Coronary artery (tissue), 2 donors: ENCODE measurements around the gene RSAD1.

Source experiments
- DNase-seq: peaks from one replicate; pipeline ENCODE4 v3.0.0-alpha.2; 2017; ENCODE audit warnings: low spot score
- H3K27ac ChIP-seq, 2 donors: fragments of 200-600 bp; sonication (generic); one replicate each; pipeline ENCODE4 v1.5.1; 2016 to 2019
- H3K4me3 ChIP-seq: fragments of 200-600 bp; sonication (generic); 2 replicates; pipeline ENCODE4 v1.5.1; 2016; ENCODE audit warnings: mild to moderate bottlenecking, moderate library complexity
- TF ChIP-seq, protein P1 (sequence below): fragments of 200-600 bp; sonication (generic); IDR thresholded peaks from one replicate; pipeline ENCODE4 v1.5.1; 2019; ENCODE audit warnings: antibody characterized with exemption

Gene RSAD1

DNA sequence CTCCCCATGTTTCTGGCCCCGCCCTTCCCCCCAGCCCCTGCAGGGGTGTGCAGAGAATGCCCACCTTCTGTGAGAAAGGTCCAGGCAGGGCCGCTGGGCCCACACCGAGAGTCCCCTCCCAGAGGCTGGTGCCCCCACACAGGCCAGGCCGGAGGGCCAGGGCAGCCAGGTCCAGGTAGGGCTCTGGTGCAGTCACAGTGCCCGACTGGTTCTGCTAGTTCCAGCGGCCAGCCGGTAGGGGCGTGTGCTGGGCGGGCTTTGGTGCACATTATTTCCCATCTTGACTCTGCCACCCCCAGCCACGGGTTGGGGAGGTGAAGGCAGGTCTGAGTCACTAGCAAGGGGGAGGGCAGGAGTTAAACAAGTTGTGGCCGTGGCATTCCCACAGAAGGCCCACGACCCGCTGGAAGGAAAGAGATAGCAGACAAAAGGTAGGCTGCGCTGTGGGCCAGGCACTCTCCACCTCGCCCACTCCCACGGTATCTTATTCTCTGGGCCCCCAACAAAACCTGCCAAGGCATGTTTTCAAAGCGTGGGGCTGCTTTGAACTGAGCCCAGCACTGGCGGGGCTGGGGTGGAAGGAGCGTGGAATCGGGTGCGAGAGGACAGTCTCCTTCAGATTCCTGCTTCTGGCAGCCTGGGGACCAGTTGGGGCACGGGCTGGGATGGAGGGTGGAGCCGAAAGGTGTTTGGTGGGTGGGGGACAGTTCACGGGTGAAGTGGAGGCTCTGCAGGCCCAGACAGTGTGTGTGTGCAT is 55.7 kb downstream of the RSAD1 start:
- TF ChIP-seq, protein P1, sequence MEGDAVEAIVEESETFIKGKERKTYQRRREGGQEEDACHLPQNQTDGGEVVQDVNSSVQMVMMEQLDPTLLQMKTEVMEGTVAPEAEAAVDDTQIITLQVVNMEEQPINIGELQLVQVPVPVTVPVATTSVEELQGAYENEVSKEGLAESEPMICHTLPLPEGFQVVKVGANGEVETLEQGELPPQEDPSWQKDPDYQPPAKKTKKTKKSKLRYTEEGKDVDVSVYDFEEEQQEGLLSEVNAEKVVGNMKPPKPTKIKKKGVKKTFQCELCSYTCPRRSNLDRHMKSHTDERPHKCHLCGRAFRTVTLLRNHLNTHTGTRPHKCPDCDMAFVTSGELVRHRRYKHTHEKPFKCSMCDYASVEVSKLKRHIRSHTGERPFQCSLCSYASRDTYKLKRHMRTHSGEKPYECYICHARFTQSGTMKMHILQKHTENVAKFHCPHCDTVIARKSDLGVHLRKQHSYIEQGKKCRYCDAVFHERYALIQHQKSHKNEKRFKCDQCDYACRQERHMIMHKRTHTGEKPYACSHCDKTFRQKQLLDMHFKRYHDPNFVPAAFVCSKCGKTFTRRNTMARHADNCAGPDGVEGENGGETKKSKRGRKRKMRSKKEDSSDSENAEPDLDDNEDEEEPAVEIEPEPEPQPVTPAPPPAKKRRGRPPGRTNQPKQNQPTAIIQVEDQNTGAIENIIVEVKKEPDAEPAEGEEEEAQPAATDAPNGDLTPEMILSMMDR: no peak
- DNase-seq: no peak
- Histone ChIP-seq H3K4me3 (no peak overlapping the region), H3K27ac (no peak overlapping the region)

GRCh38 chr17:50534979-50535326 is 56.3 kb downstream of the RSAD1 start:
- DNase-seq: no peak
- no peak overlapping the region for H3K27ac ChIP-seq
- TF ChIP-seq, protein P1: no peak
- no peak overlapping the region for H3K4me3 ChIP-seq

- no peak for DNase-seq
- TF ChIP-seq, protein P1: no peak
- no peak overlapping the region for H3K4me3 ChIP-seq
- no peak overlapping the region for H3K27ac ChIP-seq
These were observed 56.7 kb downstream of the RSAD1 start for GRCh38 chr17:50535407-50535806.
